D341Med (cell line): Measurements from ENCODE around the gene DDA1.
"Not testable (repeated sequence)": the region's sequence is repeated elsewhere in the genome, so short reads cannot be mapped to it uniquely, and the experiment has no call there.

Experiments used
- DNase-seq: peaks from one replicate; pipeline ENCODE4 v3.0.0; 2012; ENCODE audit warnings: low spot score

DDA1 gene

DNA sequence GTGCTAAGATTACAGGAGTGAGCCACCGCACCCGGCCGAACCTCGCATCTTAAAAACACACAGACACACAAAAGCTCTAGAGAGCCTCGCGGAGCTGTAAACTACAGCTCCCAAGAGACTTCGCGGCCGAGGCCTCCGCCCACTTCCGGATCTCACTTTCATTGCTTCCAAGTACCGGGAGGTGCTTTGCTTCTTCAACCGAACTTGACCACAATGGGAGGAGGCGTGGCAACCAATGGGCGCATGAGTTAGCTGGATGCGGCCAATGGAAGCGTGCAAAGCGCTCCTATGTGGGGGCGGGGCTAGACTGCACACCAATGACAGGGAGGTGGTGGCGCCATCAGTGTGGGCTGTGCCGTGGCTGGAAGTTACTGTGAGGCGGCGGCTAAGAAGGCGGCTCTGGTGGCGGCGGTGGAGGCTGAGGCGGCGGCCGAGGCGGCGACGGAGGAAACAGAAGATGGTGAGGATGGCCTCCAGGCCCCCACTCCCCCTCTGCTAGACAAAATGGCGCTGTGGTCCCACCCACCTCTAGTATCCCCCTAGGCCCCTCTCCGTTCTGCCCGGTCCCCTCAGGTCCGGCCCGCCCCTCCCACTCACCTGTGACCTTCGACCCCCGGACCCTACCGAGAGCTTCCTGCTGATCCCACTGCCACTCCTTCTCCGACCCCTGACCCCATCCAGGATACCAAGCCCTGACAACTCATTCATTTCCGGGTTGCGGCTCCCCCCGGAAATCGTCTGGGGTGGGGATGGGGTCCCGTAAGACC lies at the start of gene DDA1:
Gene DDA1, plus strand, starts transcription at position 366 of the 767 bp plus-strand sequence. Its CDS starts 92 bp downstream, at position 458.
- peak; percentile 95 for DNase-seq

GRCh38 chr19:17259934-17260333 lies 49.4 kb upstream of the DDA1 start:
- DNase-seq = peak; percentile 16

DNA sequence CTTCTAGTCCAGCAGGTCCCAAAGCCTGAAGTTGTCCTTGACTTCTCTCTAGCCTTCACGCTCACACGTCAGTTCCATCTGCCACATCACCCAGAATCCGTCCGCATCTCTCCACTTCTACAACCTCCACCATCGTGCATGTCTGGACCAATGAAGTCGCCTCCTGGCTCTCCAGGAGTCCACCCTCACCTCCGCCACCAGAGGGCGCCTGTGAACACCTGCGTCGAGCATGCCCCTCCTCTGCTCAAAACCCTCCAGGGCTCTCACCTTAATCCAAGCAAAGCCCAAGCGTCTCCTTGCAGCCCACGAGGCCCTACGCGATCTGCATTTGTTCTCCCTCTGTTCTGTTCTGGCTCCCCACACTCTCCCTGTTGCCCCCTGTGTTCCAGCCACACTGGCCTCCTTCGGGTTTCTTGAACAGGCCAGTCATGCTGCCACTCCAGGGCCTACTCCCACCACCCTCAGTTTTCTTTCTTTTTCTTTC lies 48.5 kb upstream of the DDA1 start:
- DNase-seq = peak; percentile 92

DNA sequence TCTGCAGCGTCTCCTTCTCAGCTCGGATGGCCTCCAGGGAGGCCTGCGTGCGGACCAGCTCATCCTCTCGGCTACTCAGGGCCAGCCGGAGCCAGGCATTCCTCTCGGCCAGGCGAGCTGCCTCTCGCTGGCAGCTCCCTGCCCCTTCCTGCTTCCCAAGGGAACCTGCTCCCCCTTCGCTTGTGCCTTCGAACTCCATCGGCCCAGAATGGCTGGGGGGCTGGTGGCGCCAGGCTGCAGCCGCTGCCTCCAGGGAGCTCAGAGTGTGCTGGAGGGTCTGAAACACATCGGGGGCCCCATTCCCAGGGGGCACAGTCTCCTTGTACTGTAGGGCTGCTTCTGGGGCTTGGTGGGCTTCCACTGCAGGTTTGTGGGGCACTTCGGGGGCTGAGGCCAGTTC lies 46.8 kb upstream of the DDA1 start:
- peak; percentile 14 for DNase-seq

- DNase-seq = no peak
Observed at GRCh38 chr19:17263712-17264640, 45.4 kb upstream of the DDA1 start.

GRCh38 chr19:17264641-17264979 lies 44.8 kb upstream of the DDA1 start, which contains the start of gene USHBP1:
TSS of gene USHBP1 (minus strand) at chr19:17264745. CDS start at chr19:17264299, 446 bp downstream.
- no peak for DNase-seq

GRCh38 chr19:17266026-17266425 lies 43.3 kb upstream of the DDA1 start:
- no peak for DNase-seq

DNA sequence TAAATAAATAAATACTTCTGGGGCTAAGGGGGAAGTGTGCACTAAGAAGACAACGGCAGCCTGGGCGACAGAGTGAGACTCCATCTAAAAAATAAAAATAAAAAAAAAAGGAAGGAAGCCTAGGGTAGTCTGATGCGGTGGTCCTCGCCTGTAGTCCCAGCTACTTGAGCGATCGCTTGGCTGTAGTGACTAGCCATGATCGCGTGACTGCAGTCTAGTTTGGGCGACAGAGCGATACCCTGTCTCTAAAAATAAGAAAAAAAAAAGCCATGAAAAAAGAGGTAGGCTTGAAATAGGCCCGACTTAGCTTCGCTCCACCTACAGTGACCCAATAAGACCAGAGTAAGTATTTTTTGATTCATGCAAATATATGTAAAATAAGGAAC lies 42.8 kb upstream of the DDA1 start:
- DNase-seq = no peak

GRCh38 chr19:17266975-17267788 lies 42.2 kb upstream of the DDA1 start, which contains the start of gene BABAM1:
TSS of gene BABAM1 (plus strand) at chr19:17267443. CDS start at chr19:17268807, 1,364 bp downstream.
- peak; percentile 97 for DNase-seq

- no peak for DNase-seq
Observed at GRCh38 chr19:17268754-17269153, 40.6 kb upstream of the DDA1 start.

DNA sequence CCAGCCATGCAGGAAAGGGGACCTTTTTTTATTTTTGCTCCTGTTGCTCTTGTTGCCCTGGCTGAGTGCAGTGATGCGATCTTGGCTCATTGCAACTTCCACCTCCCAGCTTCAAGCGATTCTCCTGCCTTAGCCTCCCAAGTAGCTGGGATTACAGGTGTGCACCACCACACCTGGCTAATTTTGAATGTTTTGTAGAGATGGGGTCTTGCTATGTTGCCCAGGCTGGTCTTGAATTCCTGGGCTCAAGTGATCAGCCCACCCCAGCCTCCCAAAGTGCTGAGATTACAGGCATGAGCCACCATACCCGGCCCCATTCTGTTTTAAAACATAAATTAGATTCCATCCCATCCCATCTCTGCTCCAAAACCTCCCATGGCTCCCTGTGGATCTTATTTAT lies 34.5 kb upstream of the DDA1 start:
- DNase-seq = not testable (repeated sequence)

GRCh38 chr19:17275441-17276175 lies 33.8 kb upstream of the DDA1 start:
- no peak for DNase-seq

DNA sequence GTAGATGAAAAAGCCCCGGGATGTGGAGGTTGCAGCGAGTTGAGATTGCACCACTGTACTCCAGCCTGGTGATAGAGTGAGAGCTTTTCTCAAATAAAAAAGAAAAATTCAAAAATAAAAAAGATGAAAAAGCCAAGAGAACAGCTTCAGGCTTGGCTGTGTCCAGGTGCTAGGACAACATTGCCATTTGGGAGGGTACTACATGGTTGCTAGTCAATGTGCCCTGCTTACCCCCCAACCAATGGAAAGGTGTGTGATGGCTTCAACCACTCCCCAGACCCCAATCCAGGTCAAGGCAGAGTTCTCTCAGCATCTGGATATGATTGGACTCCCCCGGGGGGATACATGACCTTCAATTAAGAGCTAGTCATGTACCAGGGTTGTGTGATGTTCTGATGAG lies 29.9 kb upstream of the DDA1 start:
- no peak for DNase-seq

GRCh38 chr19:17281391-17282304 lies 27.7 kb upstream of the DDA1 start, which contains the start of gene ANKLE1:
TSS of gene ANKLE1 (plus strand) at chr19:17281901. CDS start at chr19:17281921, 20 bp downstream.
- DNase-seq = peak; percentile 52

GRCh38 chr19:17282488-17283125 lies 26.8 kb upstream of the DDA1 start:
- peak; percentile 95 for DNase-seq

- no peak for DNase-seq
Observed at GRCh38 chr19:17283504-17283996, 25.8 kb upstream of the DDA1 start.

GRCh38 chr19:17285415-17286135 lies 23.8 kb upstream of the DDA1 start:
- no peak for DNase-seq

- DNase-seq = no peak
Observed at GRCh38 chr19:17286263-17286662, 23.1 kb upstream of the DDA1 start.

DNA sequence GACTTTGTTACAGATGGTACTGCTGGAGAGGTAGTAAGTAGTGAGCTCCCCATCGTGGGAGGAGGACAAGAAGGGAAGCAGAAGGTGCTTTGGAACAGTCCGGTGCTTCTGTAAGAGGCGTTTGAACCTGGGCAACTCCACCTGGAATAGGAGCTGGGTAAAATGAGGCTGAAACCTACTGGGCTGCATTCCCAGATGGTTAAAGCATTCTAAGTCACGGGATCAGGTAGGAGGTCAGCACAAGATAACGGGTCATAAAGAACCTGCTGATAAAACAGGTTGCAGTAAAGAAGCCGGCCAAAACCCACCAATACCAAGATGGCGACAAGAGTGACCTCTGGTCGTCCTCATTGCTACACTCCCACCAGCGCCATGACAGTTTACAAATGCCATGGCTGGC lies 22.6 kb upstream of the DDA1 start:
- no peak for DNase-seq
